ENCODE results near the gene SERINC3. TPM values are rescaled to one million over a fixed set of nuclear protein-coding genes. Genes with fewer than 3 reads are reported as not detected.

Gene SERINC3
- total and polyA plus RNA-seq, 2 donors (not counting 1 experiment from before 2014, with no cell fraction given) = 31.4 to 51.6 TPM

GRCh38 chr20:44513871-44514270, 8.0 kb downstream of the SERINC3 start:
- TF ChIP-seq CTCF (IDR thresholded peaks at IDR 0.05) = no peak
- TF ChIP-seq EZH2 (IDR thresholded peaks at IDR 0.05; ENCODE audit: borderline replicate concordance, insufficient read depth, low read depth, low read length, poor library complexity, severe bottlenecking) = no peak
- H3K27ac Mint-ChIP-seq = no peak overlapping the region
- DNase-seq (no peak), ATAC-seq (ENCODE audit: low read depth) (no peak)
- no peaks in the 10 kb centered on the region for H3K9me3 ChIP-seq (ENCODE audit: control extremely low read depth in 1 of 3, control insufficient read depth in 2 of 3, insufficient read depth in 1 of 3, low read length in 2 of 3)
- H3K27me3 Mint-ChIP-seq = no peaks in the 10 kb centered on the region
- intact Hi-C loops (cut with micrococcal nuclease) = no loop called here
- ChIA-PET POLR2A (no interaction called here), CTCF (interaction anchor here (1.0 kb wide), 1 partner anchor 9 kb away, joined by 3 read pairs; no protein-coding TSS in a partner anchor)
- H4K20me1 ChIP-seq (ENCODE audit: control insufficient read depth, insufficient read depth, low read length, poor library complexity, severe bottlenecking) = peaks cover 69% of the 10 kb centered on the region
- no peaks in the 10 kb centered on the region for H3K9me3 Mint-ChIP-seq (ENCODE audit: insufficient read depth)
- no peaks in the 10 kb centered on the region for H3K4me1 ChIP-seq (ENCODE audit: control insufficient read depth in 2 of 2, insufficient read depth in 2 of 2, low read length in 2 of 2)
- 100% methylated on average over 4 of the region's 10 CpGs for WGBS (ENCODE audit: insufficient coverage)
- no peak overlapping the region for H3K4me3 ChIP-seq (ENCODE audit: control extremely low read depth in 1 of 5, extremely low read depth in 1 of 5, insufficient read depth in 1 of 5, low read depth in 2 of 5, low read length in 4 of 5)
- peaks cover 0 to 51% of the 10 kb centered on the region in 2 experiments for H3K36me3 ChIP-seq (replicated peaks in 1 of 2; ENCODE audit: control extremely low read depth in 1 of 2, control insufficient read depth in 1 of 2, extremely low read depth in 1 of 2, insufficient read depth in 2 of 2, low read length in 1 of 2)
- H3K4me3 Mint-ChIP-seq = no peak overlapping the region
- no peaks in the 10 kb centered on the region for H3K27me3 ChIP-seq (replicated peaks in 1 of 4; ENCODE audit: control extremely low read depth in 1 of 4, control insufficient read depth in 3 of 4, insufficient read depth in 4 of 4, low read length in 3 of 4)
- H3K4me2 ChIP-seq (replicated peaks; ENCODE audit: low read depth, low read length, poor library complexity, severe bottlenecking) = no peak overlapping the region
- H3K9ac ChIP-seq (ENCODE audit: low read length) = no peak overlapping the region
- peaks cover 74% of the 10 kb centered on the region for H3K79me2 ChIP-seq (ENCODE audit: control insufficient read depth, insufficient read depth, low read length)
- H3K27ac ChIP-seq (ENCODE audit: low read length in 2 of 2) = no peak overlapping the region
- no peak overlapping the region for H2AFZ ChIP-seq (ENCODE audit: insufficient read depth, low read depth, low read length, poor library complexity, severe bottlenecking)
- H3K4me1 Mint-ChIP-seq = peaks cover 24% of the 10 kb centered on the region

- peaks cover 36% of the 10 kb centered on the region for H4K20me1 ChIP-seq (ENCODE audit: control insufficient read depth, insufficient read depth, low read length, poor library complexity, severe bottlenecking)
- POLR2A ChIA-PET = no interaction called here
Observed at GRCh38 chr20:44509762-44510161, 12.1 kb downstream of the SERINC3 start.

More at GRCh38 chr20:44509762-44510161, 12.1 kb downstream of the SERINC3 start:
- Mint-ChIP-seq H3K4me3 (no peak overlapping the region), H3K4me1 (peaks cover 6% of the 10 kb centered on the region), H3K27me3 (no peaks in the 10 kb centered on the region), H3K27ac (no peak overlapping the region), H3K9me3 (ENCODE audit: insufficient read depth) (no peaks in the 10 kb centered on the region)
- Histone ChIP-seq H3K27me3 (replicated peaks in 1 of 4; ENCODE audit: control extremely low read depth in 1 of 4, control insufficient read depth in 3 of 4, insufficient read depth in 4 of 4, low read length in 3 of 4) (no peaks in the 10 kb centered on the region), H3K4me2 (replicated peaks; ENCODE audit: low read depth, low read length, poor library complexity, severe bottlenecking) (no peak overlapping the region), H3K9ac (ENCODE audit: low read length) (no peak overlapping the region), H3K4me1 (ENCODE audit: control insufficient read depth in 2 of 2, insufficient read depth in 2 of 2, low read length in 2 of 2) (no peaks in the 10 kb centered on the region), H3K4me3 (ENCODE audit: control extremely low read depth in 1 of 5, extremely low read depth in 1 of 5, insufficient read depth in 1 of 5, low read depth in 2 of 5, low read length in 4 of 5) (no peak overlapping the region), H3K9me3 (ENCODE audit: control extremely low read depth in 1 of 3, control insufficient read depth in 2 of 3, insufficient read depth in 1 of 3, low read length in 2 of 3) (no peaks in the 10 kb centered on the region), H3K79me2 (ENCODE audit: control insufficient read depth, insufficient read depth, low read length) (peaks cover 37% of the 10 kb centered on the region), H2AFZ (ENCODE audit: insufficient read depth, low read depth, low read length, poor library complexity, severe bottlenecking) (no peak overlapping the region), H3K36me3 (replicated peaks in 1 of 2; ENCODE audit: control extremely low read depth in 1 of 2, control insufficient read depth in 1 of 2, extremely low read depth in 1 of 2, insufficient read depth in 2 of 2, low read length in 1 of 2) (peaks cover 2 to 75% of the 10 kb centered on the region in 2 experiments), H3K27ac (ENCODE audit: low read length in 2 of 2) (no peak overlapping the region)
- CTCF ChIA-PET = interaction anchor here (1.1 to 1.5 kb wide), 2 partner anchors 66 to 101 kb away, joined by 3 to 5 read pairs; no protein-coding TSS in a partner anchor
- WGBS (ENCODE audit: insufficient coverage) = 86% methylated on average over 3 of the region's 4 CpGs
- TF ChIP-seq EZH2 (IDR thresholded peaks at IDR 0.05; ENCODE audit: borderline replicate concordance, insufficient read depth, low read depth, low read length, poor library complexity, severe bottlenecking) (no peak), CTCF (IDR thresholded peaks at IDR 0.05) (no peak)
- ATAC-seq (ENCODE audit: low read depth) (no peak), DNase-seq (no peak)
- intact Hi-C loops (cut with micrococcal nuclease) = no loop called here

All from B cell (primary cell).